HTERT RPE-1 (cell line): ENCODE measurements around the gene DPP3.

Experiments used
- in situ Hi-C: fragments of 300-500 bp; cut with MboI; formaldehyde crosslinking; loops from 4 replicates; pipeline ENCODE4 v1.14.3; 2020; ENCODE audit warnings: low sequenced_read_pairs

Gene DPP3

GRCh38 chr11:66479394-66480116, 679 bp upstream of the DPP3 start:
- in situ Hi-C loops, result no loop called here

GRCh38 chr11:66484806-66485380, 4.7 kb downstream of the DPP3 start:
- in situ Hi-C loops, result no loop called here

DNA sequence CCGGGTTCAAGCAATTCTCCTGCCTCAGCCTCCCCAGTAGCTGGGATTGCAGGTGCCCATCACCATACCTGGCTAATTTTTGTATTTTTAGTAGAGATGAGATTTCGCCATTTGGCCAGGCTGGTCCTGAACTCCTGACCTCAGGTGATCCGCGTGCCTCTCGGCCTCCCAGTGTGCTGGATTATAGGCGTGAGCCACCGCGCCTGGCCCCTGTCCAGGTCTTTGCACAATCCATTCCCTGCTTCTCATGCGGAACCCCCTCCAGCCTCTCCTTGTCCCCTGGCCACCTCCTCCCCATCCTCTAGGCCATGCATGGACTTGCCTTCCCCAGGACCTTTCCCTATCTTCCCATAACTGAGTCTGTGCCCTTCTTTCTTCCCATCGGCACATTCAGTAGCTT, 8.7 kb downstream of the DPP3 start:
- in situ Hi-C loops, result no loop called here

- in situ Hi-C loops, result no loop called here
Observed at GRCh38 chr11:66489636-66490035, 9.4 kb downstream of the DPP3 start.

- in situ Hi-C loops, result no loop called here
Observed at GRCh38 chr11:66491315-66491935, 11.2 kb downstream of the DPP3 start.

GRCh38 chr11:66492161-66492865, 12.1 kb downstream of the DPP3 start:
- in situ Hi-C loops, result no loop called here

DNA sequence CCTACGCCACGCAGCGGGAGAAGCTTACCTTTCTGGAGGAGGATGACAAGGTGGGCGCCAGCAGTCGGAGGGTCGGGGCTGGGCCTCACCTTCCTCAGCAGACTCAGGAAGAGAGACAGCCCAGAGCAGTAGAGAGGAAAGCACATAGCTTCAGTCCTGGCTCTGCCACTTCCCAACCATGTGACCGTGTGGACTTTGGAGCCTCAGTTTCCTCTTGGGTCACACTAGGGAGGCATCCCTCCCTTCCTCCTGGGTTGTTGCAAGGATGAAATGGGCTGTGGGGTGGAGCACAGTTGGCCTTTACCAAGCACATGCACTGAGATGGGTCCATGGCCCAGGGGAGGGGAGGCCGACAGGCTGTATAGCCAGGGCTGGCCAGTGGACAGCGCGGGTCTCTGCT, 12.9 kb downstream of the DPP3 start:
- in situ Hi-C loops, result no loop called here

DNA sequence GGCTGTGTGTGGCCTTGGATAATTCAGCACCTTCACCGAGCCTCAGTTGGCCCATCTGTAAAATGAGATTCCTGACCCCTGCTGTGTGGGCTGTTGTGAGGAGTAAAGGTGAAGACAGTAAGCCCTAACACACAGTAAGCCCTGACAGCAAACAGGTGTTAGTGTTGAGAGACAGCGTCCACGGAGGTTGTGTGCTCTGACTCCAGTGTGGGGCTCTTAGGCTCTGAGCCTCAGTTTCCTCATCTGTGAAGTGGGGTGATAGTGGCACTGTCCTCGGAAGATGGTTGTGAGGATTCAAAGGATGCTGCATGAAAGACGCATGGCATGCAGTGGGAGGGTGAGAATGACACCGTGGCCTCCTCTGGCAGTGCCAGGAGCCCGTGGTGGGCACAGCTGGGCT, 14.2 kb downstream of the DPP3 start:
- in situ Hi-C loops, result no loop called here

GRCh38 chr11:66494935-66495334, 14.7 kb downstream of the DPP3 start:
- in situ Hi-C loops, result no loop called here

DNA sequence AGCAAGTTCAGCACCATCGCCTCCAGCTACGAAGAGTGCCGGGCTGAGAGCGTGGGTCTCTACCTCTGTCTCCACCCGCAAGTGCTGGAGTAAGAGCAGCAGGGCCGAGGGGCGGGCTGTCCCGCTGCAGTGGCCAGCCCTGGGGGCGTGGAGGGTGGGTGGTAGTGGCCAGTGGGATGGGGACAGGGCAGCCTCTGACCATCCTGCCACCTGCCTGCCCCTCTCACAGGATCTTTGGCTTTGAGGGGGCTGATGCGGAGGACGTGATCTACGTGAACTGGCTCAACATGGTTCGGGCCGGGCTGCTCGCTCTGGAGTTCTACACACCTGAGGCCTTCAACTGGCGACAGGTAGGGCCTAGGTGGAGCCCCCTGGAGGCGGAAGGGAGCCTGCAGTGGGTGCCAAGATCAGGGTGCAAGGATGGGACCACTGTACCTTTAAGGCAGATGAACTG, 15.2 kb downstream of the DPP3 start:
- in situ Hi-C loops, result no loop called here

GRCh38 chr11:66497206-66497605, 17.0 kb downstream of the DPP3 start:
- in situ Hi-C loops, result no loop called here

GRCh38 chr11:66498506-66498905, 18.3 kb downstream of the DPP3 start:
- in situ Hi-C loops, result no loop called here

DNA sequence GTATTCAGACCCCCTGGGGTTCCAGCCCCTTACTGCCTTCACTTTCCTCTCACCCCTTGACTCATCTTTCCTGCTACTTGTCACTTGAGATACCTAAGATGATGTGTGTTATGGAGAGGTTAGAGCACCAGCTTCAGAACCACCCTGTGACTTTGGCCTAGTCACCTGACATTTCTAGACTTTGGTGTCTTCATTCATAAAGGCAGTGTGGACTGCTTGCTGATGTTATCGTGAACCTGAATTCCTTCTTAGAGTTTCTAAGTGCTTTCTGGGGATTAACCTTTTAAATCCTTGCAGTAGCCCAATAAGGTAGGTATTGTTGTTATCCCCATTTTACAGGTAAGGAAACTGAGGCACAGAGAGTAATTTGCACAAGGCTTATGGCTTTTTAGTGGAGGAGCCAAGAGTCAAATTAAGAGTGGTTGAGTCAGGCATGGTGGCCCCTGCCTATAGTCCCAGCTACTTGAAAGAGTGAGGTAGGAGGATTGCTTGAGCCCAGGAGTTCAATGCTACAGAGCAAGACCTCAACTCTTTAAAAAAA, 25.1 kb downstream of the DPP3 start:
- in situ Hi-C loops, result no loop called here

DNA sequence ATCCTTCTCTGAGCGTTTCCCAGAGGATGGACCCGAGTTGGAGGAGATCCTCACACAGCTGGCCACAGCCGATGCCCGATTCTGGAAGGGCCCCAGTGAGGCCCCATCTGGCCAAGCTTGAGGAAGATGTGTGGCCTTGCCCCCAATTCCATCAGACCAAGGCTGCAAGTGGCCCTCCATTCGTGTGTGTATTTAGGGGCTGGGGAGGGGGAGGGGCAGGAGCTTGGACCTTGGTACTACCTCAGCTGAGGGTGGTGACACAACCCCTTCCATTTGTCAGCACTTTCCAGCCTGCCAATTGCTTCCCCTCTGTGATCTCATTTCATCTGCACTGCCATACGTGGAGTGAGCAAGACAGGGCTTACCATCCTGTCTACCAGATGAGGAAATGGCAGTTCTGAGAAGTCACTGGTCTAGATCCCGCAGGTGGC, 28.9 kb downstream of the DPP3 start:
- in situ Hi-C loops, result no loop called here

- in situ Hi-C loops, result no loop called here
Observed at GRCh38 chr11:66510271-66510989, 30.2 kb downstream of the DPP3 start, which contains the start of gene BBS1. Gene BBS1, plus strand, starts transcription at chr11:66510635. Its CDS starts 25 bp downstream, at chr11:66510660.

- in situ Hi-C loops, result no loop called here
Observed at GRCh38 chr11:66510990-66511339, 30.7 kb downstream of the DPP3 start.

GRCh38 chr11:66523611-66524010, 43.4 kb downstream of the DPP3 start:
- in situ Hi-C loops, result no loop called here

- in situ Hi-C loops, result no loop called here
Observed at GRCh38 chr11:66524304-66525040, 44.2 kb downstream of the DPP3 start.

DNA sequence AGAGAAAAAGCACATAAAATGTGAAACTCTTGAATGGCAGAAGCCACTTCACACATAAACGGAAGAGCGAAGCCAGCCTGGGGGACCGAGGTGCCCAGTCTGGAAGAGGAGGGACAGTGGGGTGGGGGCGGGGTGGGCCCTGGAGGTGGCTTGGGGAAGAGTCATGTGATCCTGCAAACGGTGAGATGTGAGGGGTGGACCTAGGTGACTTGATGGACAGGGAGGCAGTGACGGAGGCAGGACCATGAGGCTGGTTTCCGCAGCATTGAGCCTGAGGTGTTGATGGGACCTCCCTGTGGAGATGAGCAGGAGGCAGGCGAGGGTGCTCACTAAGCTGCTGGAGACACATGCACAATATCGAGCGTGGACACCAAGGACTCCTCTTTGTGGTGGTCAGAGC, 48.8 kb downstream of the DPP3 start:
- in situ Hi-C loops, result no loop called here

GRCh38 chr11:66529655-66530054, 49.4 kb downstream of the DPP3 start:
- in situ Hi-C loops, result no loop called here
